HepG2 (cell line): Measurements from ENCODE around the gene ANTKMT. TPM values are rescaled to one million over a fixed set of nuclear protein-coding genes. Genes with fewer than 3 reads are reported as not detected.

Experiments used
- BCL6 ChIP-seq: IDR thresholded peaks from 2 replicates; pipeline ENCODE4 v1.6.1; 2016; ENCODE audit warnings: missing genetic modification reagents, missing compliant biosample characterization
- HNF4A ChIP-seq: sonication (generic); formaldehyde crosslinking; IDR thresholded peaks from 2 replicates; pipeline ENCODE4 v1.4.0; 2020; ENCODE audit warnings: missing genetic modification reagents
- NFE2 ChIP-seq: sonication (generic); formaldehyde crosslinking; IDR thresholded peaks from 2 replicates; pipeline ENCODE4 v1.4.0; 2020; ENCODE audit warnings: missing genetic modification reagents
- NR2F6 ChIP-seq, 2 experiments: IDR thresholded peaks; 2 replicates each; pipeline ENCODE4 v1.6.1; 2016; ENCODE audit warnings: antibody characterized with exemption in 1 of 2, mild to moderate bottlenecking in 1 of 2
- RXRA ChIP-seq: sonication (generic); formaldehyde crosslinking; IDR thresholded peaks from 2 replicates; pipeline ENCODE4 v1.5.1; 2020; ENCODE audit warnings: missing genetic modification reagents
- SALL1 ChIP-seq: sonication (generic); formaldehyde crosslinking; IDR thresholded peaks from 2 replicates; pipeline ENCODE4 v1.8.0; 2022; ENCODE audit warnings: mild to moderate bottlenecking, missing genetic modification reagents
- ZGPAT ChIP-seq: IDR thresholded peaks from 2 replicates; pipeline ENCODE4 v1.6.1; 2016; ENCODE audit warnings: mild to moderate bottlenecking
- ZNF562 ChIP-seq: sonication (generic); formaldehyde crosslinking; IDR thresholded peaks from 2 replicates; pipeline ENCODE4 v1.8.0; 2022; ENCODE audit warnings: missing genetic modification reagents, borderline replicate concordance
- ZNF609 ChIP-seq: sonication (generic); formaldehyde crosslinking; IDR thresholded peaks from 2 replicates; pipeline ENCODE4 v1.4.0; 2020; ENCODE audit warnings: mild to moderate bottlenecking, missing genetic modification reagents, borderline replicate concordance
- ZNF670 ChIP-seq: sonication (generic); formaldehyde crosslinking; IDR thresholded peaks from 2 replicates; pipeline ENCODE4 v1.8.0; 2022; ENCODE audit warnings: mild to moderate bottlenecking, missing genetic modification reagents, borderline replicate concordance
- ZNF891 ChIP-seq: sonication (generic); formaldehyde crosslinking; IDR thresholded peaks from 2 replicates; pipeline ENCODE4 v1.5.0; 2020; ENCODE audit warnings: mild to moderate bottlenecking, missing genetic modification reagents
- polyA plus RNA-seq, 8 experiments: library from polyadenylated mRNA; depleted of rRNA in 3 of 8; stranded (reverse) in 7 of 8; unstranded in 1 of 8; fragments of >200 nt; fragmentation: Illumina TruSeq in 4 of 8; extraction: Trizol in 4 of 8; gene quantifications; 2 replicates each; pipeline versions ENCODE4 v1.2.1 to v1.2.3, GENCODE V29; 2011 to 2016; ENCODE audit warnings: low read depth in 4 of 8, missing spikeins in 1 of 8, mixed read lengths in 1 of 8; ENCODE audit not compliant: insufficient read depth in 1 of 8
- total RNA-seq, 5 experiments: library from RNA; depleted of rRNA; stranded (reverse); fragments of >200 nt; fragmentation: Illumina TruSeq; extraction: Trizol; gene quantifications; 2 replicates each; pipeline ENCODE4 v1.2.3, GENCODE V29; 2016; ENCODE audit warnings: low read depth in 1 of 5
- TF ChIP-seq, protein P1 (sequence below): sonication (generic); formaldehyde crosslinking; IDR thresholded peaks from 2 replicates; pipeline ENCODE4 v1.4.0; 2020; ENCODE audit warnings: missing genetic modification reagents, borderline replicate concordance

ANTKMT gene
- total and polyA plus RNA-seq, 2 of the 13 experiments (the other 11 are each of a cell fraction or from before 2014, with no cell fraction given): 7.5 to 47.8 TPM

GRCh38 chr16:716200-716568, 4.8 kb upstream of the ANTKMT start (continued):
- TF ChIP-seq, protein P1, sequence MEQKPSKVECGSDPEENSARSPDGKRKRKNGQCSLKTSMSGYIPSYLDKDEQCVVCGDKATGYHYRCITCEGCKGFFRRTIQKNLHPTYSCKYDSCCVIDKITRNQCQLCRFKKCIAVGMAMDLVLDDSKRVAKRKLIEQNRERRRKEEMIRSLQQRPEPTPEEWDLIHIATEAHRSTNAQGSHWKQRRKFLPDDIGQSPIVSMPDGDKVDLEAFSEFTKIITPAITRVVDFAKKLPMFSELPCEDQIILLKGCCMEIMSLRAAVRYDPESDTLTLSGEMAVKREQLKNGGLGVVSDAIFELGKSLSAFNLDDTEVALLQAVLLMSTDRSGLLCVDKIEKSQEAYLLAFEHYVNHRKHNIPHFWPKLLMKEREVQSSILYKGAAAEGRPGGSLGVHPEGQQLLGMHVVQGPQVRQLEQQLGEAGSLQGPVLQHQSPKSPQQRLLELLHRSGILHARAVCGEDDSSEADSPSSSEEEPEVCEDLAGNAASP (CRISPR knock-in tag): no peak
- peak; percentile 79 for TF ChIP-seq NR2F6 (IDR thresholded peaks at IDR 0.05)
- TF ChIP-seq NR2F6 (CRISPR knock-in tag; IDR thresholded peaks at IDR 0.05): peak; percentile 71
- no peak for TF ChIP-seq NFE2 (CRISPR knock-in tag)
- TF ChIP-seq ZNF562 (CRISPR knock-in tag): no peak
- peak; percentile 93 for TF ChIP-seq RXRA (CRISPR knock-in tag)
- TF ChIP-seq ZGPAT (CRISPR knock-in tag): 0 out of 2 replicates have a peak, but pooled peaks have one; percentile 33
- TF ChIP-seq HNF4A (CRISPR knock-in tag): peak; percentile 33; the same call in 1 of the 2 replicates
- no peak for TF ChIP-seq ZNF670 (CRISPR knock-in tag)
- 0 out of 2 replicates have a peak, but pooled peaks have one; percentile 2 for TF ChIP-seq ZNF891 (CRISPR knock-in tag)
- no peak for TF ChIP-seq ZNF609
- TF ChIP-seq BCL6: 0 out of 2 replicates have a peak, but pooled peaks have one; percentile 10
- peak; percentile 19; the same call in 1 of the 2 replicates for TF ChIP-seq SALL1 (CRISPR knock-in tag)
- TF ChIP-seq, all 625 proteins: peak for 39
